HG03460 (cell line): ENCODE data around the gene EPHA2.
"Not testable (repeated sequence)": the region's sequence is repeated elsewhere in the genome, so short reads cannot be mapped to it uniquely, and the experiment has no call there.

Source experiments
- ATAC-seq: cut with Tn5 transposase; IDR thresholded peaks from one replicate; pipeline ENCODE4 v1.9.1; 2021; ENCODE audit not compliant: unreplicated experiment

The EPHA2 gene

GRCh38 chr1:16155537-16156410 lies at the start of gene EPHA2:
Gene EPHA2 (minus strand): TSS chr1:16156069. CDS start chr1:16155932, 137 bp downstream.
- ATAC-seq, result no peak

DNA sequence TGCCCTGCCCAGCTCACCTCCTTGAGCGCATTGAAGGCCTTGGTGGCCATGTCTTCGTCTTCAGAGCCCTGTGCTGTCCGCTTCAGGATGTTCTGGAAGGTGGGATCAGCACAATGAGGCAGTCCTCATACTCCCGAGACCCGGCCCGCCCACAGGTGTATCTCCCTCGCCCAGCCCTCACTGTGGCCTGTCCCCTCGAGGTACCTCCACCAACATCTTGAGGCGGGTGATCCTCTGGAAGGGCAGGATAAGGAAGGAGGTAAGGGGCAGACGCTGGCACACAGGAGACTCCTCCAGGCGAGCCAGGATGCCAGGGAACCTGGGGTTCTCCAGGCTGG lies 49.4 kb upstream of the EPHA2 start:
- ATAC-seq, result no peak

DNA sequence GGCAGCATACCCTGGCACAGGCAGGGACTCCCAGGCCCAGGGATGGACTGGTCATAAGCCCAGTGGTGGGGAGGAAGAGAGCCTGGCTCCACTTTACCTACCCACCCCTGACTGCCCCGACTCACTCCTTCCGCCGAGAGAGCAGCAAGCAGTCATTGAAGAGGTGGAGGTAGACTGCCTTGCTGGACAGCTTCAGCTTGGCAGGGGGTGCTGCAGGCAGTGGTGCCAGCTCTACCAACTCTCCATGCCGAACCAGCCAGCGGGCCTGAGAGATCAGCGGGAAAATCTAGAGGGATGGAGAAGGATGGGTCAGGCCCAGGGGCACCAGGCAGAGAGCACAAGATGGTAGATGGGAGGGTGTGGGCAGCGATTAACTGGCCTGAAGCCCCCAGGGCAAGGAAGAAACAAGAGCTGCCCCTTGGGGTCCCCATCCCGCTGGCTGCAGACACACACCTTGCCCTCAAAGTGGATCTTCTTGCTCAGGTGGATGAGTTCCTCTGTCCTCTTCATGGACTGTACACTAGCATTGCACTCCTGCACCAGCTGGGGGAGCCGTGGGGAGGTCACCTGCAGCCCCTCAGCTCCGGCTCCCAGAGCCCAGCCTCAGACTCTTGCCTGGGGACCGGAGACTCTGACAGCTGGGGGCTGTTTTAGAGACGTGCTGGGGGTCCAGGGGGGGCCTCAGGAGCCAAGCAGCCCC lies 48.9 kb upstream of the EPHA2 start:
- no peak for ATAC-seq

DNA sequence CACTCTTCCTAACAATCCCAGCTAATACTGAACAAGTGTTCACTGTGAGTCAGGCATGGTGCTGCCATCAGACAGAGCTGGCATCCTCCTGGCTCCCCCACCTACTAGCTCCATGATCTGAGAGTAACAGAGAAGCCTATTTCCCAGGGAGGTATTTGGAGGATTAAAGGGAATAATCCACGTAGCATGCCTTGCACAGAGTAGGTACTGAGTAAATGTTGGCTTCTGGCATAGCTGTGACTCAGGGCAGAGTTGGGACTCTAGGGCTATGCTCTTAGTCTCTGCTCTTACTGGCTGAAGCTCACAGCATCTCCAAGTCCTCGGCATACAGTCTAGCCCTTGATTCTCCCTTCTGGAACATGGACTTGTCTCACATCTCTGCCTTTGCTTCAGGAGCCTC lies 48.3 kb upstream of the EPHA2 start:
- no peak for ATAC-seq

DNA sequence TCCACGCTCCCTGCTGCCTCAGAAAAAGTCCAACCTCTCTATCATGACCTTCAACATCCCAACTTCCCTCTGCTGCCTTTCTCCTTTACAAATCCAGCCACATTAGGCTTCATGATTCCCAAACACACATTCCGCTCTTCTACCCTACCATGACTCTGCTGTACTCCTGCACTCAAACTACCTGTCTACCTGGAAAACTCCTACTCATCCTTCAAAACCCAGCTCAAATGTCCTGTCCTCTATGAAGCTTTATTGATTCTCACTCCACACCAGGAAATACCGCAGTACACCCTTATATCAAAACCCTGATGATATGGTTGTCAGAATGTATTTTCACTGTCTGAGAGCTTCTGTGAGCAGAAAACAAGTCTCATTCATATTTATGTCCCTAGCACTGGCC lies 47.7 kb upstream of the EPHA2 start:
- ATAC-seq, result no peak

DNA sequence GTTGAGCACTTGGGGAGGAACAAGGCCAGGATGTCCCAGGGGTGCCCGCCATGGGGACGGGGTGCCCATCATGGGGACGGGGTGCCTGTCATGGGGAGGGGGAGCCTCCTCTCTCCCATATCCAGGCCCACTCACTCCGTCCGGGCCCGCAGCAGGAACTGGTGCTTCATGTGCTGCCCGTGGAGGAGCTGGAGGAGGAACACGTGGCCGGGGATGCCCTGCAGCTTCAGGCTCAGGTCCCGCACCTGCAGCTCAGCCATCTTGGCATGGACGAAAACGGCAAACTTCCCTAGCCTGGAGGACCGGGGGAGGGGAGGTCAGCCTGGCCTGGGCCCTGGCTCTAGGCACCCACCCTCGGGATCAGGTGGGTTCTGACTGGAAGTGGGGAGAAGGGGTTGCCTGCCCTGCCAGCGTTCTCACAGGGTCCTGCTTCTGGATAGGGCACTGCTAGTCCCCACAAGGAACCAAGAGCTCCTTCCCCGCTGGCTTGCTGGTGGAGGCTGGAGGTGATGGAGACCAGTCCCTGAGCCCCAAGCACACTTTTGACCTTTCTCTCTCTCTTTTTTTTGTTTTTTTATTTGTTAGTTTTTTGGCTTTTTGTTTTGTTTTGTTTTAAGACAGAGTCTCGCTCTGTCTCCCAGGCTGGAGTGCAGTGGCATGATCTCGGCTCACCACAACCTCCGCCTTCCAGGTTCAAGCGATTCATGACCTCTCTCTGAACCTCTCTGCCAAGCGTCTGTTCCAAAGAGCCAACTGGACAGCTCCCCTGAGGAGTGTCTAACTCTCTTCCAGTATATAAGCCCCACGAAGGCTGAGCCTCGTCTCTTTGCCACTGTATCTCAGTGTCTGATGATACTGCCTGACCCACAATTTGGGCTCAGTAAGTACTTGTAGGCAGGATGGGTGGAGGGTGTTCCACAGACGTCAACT lies 46.7 kb upstream of the EPHA2 start:
- ATAC-seq, result no peak

DNA sequence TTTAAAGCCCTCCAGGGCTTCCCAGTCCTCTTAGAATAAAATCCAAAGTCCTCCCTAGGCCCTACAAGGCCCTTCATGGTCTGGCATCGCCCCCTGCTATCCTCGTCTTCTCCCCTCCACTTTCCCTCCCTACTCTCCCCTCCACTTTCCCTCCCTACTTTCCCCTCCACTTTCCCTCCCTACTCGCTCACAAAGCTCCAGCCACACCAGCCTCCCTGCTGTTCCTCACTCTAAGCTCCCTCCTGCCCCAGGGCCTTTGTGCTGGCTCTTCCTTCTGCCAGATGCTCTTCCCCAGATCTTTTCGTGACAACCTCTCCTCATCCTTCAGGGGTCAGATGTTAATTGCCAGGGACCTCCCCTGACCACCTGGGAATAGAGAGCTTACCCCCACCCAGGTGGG lies 43.8 kb upstream of the EPHA2 start:
- no peak for ATAC-seq

- no peak for ATAC-seq
Measured at GRCh38 chr1:16199157-16199501, 43.3 kb upstream of the EPHA2 start.

DNA sequence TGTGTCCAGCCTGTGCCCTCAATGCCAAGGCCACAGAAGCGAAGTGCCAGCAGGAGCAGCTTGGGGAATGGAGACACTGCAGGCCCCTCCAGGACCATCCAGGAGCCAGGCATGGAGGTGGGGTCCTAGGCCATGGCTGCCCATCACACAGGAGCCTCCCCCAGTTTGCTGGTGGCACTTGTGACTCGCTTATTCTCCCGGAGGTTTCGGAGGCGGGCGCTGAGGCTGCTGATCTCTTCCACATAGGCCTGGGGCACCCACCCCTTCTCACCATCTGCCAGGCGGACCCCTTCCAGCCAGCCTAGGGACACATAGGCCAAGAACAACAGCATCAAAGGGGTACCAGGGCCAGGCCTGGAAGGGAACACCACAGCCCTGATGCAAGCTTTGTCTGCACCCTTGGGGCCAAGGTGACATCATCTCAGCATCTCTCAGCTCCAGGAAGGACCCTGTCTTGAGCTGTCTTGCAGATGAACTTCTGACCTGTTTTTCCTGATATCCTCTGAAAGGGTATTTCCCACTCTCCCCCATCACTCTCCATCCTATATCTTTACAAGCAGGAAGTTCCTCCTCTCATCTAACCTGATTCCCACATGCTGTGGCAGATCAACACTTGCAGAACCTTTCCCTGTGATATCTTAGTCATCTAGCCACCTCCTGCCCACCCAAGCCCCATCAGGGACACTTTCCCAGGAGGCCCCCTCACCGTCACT lies 42.7 kb upstream of the EPHA2 start:
- ATAC-seq, result no peak

GRCh38 chr1:16196874-16197273 lies 41.0 kb upstream of the EPHA2 start:
- ATAC-seq, result no peak

GRCh38 chr1:16196139-16196538 lies 40.3 kb upstream of the EPHA2 start:
- ATAC-seq, result not testable (repeated sequence)

GRCh38 chr1:16195518-16195905 lies 39.6 kb upstream of the EPHA2 start:
- no peak for ATAC-seq

DNA sequence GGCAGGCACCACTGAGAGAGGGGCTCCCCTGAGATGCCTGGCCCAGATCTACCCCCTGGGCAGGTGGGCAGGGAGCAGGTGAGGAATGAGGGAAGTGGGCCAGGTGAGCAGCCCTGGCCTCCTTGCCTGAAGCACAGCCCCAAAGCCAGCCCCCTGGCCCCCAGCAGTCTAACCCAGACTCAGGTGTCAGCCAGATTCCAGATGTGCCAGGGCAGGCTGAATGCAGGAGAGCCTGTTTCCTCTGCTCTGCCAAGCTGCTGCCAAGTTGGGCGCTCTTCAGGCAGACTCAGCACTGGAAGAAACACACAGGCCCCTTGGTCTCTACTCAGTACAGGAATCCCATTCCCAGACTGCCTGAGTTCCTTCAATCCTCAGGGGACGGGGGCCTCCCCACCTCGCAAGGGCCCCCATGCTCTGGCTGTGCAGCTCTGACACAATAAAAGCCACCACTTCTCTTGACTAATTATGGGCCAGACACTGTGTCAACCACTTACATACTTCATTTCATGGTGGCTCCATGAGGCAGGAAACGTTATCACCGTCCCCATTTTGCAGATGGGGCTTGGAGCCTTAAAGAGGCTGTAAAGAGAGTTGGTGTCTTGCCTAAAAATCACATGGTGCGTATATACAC lies 36.2 kb upstream of the EPHA2 start:
- ATAC-seq, result no peak

DNA sequence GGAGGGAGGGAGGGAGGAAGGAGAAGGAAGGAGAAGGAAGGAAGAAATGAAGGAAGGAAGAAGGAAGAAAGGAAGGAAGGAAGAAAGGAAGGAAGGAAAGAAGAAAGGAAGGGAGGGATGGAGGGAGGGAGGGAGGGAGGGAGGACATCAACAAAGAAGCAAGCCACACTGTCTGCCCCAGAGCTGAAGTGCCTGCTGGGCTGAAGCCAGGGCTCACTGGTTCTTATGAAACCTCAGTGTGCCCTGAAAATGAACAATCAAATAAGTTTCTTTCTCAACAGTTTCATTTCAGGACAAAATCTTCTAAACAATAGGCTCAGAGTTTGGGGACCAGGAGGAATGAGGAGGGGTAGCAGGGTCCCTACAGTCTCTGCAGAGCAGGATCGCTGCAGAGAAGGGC lies 35.4 kb upstream of the EPHA2 start:
- ATAC-seq, result no peak

GRCh38 chr1:16189921-16190621 lies 34.2 kb upstream of the EPHA2 start:
- ATAC-seq, result no peak

- ATAC-seq, result no peak
Measured at GRCh38 chr1:16189003-16189402, 33.1 kb upstream of the EPHA2 start.

GRCh38 chr1:16187748-16188401 lies 32.0 kb upstream of the EPHA2 start:
- no peak for ATAC-seq

- no peak for ATAC-seq
Measured at GRCh38 chr1:16186655-16187235, 30.9 kb upstream of the EPHA2 start.
